ENCODE measurements around the gene S100Z.

The S100Z gene

DNA sequence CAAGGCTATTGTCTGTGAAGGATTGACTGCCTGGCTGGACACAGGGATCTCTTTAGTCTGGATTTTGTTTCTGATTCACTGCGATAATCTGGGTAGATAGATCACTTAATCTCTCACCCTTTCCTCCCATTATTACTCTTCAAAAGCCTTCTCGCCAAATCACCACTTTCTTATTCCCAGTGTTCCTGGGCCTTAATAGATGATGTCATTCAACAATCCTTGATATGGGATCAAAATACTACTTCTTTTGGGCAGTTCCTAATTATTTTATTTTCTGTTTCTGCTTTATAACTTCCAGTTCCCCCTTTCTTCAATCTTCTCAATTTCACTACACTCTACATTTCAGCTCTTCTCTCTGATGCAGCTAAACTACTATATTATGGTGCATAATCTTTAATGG lies 96.3 kb downstream of the S100Z start:
- Histone ChIP-seq H3K9ac (ENCODE audit: insufficient read length) (no peak overlapping the region), H3K9me3 (ENCODE audit: low read depth, low read length) (no peaks in the 10 kb centered on the region), H3K36me3 (ENCODE audit: insufficient read depth, low read length) (no peaks in the 10 kb centered on the region), H3K4me3 (no peak overlapping the region), H3K27ac (no peak overlapping the region)
- DNase-seq (ENCODE audit: low read depth, low spot score), result no peak
- TF ChIP-seq FOXP2 (optimal IDR thresholded peaks at IDR 0.05; ENCODE audit: control extremely low read depth, extremely low read length, insufficient read depth), result no peak
- no peak for TF ChIP-seq EZH2 (IDR thresholded peaks at IDR 0.05)
- TF ChIP-seq POLR2AphosphoS5 (IDR thresholded peaks at IDR 0.05; ENCODE audit: borderline replicate concordance, low read depth, low read length), result no peak

DNA sequence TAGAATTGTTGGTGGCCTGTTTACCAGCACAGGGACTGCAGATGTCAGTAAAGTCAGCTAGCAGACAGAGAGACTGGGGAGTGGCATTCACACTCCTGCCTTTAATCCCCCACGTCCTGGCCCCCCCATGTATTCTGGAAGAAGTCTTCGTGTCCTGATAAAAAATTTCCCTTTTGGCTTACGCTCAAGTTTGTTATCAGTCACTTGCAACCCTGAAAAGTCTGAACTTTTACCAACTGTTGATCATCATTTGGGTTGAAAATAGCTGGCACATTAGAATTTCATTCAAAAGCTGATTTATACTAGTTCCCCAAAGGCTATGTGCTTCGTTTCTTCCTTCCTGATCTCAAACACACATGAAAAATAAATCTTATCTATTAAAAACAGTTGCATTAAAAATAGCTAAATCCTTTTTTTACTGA lies 97.3 kb downstream of the S100Z start:
- no peak for DNase-seq (ENCODE audit: low read depth, low spot score)
- no peak for TF ChIP-seq EZH2 (IDR thresholded peaks at IDR 0.05)
- TF ChIP-seq POLR2AphosphoS5 (IDR thresholded peaks at IDR 0.05; ENCODE audit: borderline replicate concordance, low read depth, low read length), result no peak
- no peak for TF ChIP-seq FOXP2 (optimal IDR thresholded peaks at IDR 0.05; ENCODE audit: control extremely low read depth, extremely low read length, insufficient read depth)
- H3K4me3 ChIP-seq, result no peak overlapping the region
- no peaks in the 10 kb centered on the region for H3K9me3 ChIP-seq (ENCODE audit: low read depth, low read length)
- no peak overlapping the region for H3K9ac ChIP-seq (ENCODE audit: insufficient read length)
- no peaks in the 10 kb centered on the region for H3K36me3 ChIP-seq (ENCODE audit: insufficient read depth, low read length)
- H3K27ac ChIP-seq, result no peak overlapping the region

- peak within 1 kb of the TSS; percentile 38; the same call in 1 of the 2 replicates for H3K4me3 ChIP-seq
- TF ChIP-seq FOXP2 (optimal IDR thresholded peaks at IDR 0.05; ENCODE audit: control extremely low read depth, extremely low read length, insufficient read depth) (no peak), POLR2AphosphoS5 (IDR thresholded peaks at IDR 0.05; ENCODE audit: borderline replicate concordance, low read depth, low read length) (no peak), EZH2 (IDR thresholded peaks at IDR 0.05) (no peak)
- no peaks in the 10 kb centered on the region for H3K9me3 ChIP-seq (ENCODE audit: low read depth, low read length)
- H3K9ac ChIP-seq (ENCODE audit: insufficient read length), result no peak within 1 kb of the TSS
- H3K27ac ChIP-seq, result no peak within 1 kb of the TSS
- H3K36me3 ChIP-seq (ENCODE audit: insufficient read depth, low read length), result no peaks in the 10 kb centered on the region
- DNase-seq (ENCODE audit: low read depth, low spot score), result no peak
These were observed 103.2 kb downstream of the S100Z start, which contains the start of gene CRHBP for GRCh38 chr5:76952795-76953536. Gene CRHBP (plus strand): TSS chr5:76953045. CDS start chr5:76953135, 90 bp downstream.

DNA sequence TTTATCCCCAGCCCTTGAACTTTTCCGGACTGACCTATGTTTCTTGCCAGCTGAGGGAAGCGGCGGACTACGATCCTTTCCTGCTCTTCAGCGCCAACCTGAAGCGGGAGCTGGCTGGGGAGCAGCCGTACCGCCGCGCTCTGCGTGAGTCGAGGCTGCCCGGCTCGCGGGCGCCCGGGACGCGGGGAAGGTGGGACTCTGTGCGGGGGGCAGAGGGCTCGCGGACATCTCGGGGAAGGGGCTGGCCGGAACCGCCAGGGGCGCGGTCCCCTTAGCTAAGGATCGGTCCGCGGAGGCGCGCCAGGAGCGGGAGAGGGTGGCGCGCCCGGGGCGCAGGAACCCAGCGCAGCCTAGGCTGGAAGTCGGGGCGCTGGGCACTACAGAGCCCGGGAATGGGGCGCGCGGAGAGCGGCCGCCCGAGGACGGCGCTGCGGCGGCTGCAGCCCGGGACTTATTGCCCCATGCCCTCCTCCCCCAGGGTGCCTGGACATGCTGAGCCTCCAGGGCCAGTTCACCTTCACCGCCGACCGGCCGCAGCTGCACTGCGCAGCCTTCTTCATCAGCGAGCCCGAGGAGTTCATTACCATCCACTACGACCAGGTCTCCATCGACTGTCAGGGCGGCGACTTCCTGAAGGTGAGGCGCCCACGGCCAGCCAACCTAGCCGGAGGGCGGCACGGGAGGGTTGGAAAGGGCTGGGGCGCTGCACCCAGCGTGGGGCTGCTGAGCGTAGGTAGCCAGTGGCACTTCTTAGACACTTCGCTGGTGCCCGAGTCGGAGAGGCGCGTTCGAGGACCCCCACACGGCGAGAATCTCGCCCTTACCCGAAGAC lies 104.0 kb downstream of the S100Z start:
- no peak overlapping the region for H3K9ac ChIP-seq (ENCODE audit: insufficient read length)
- H3K4me3 ChIP-seq, result peak overlapping the region; percentile 38; the same call in 1 of the 2 replicates
- TF ChIP-seq POLR2AphosphoS5 (IDR thresholded peaks at IDR 0.05; ENCODE audit: borderline replicate concordance, low read depth, low read length) (no peak), FOXP2 (optimal IDR thresholded peaks at IDR 0.05; ENCODE audit: control extremely low read depth, extremely low read length, insufficient read depth) (no peak), EZH2 (IDR thresholded peaks at IDR 0.05) (no peak)
- no peaks in the 10 kb centered on the region for H3K9me3 ChIP-seq (ENCODE audit: low read depth, low read length)
- no peaks in the 10 kb centered on the region for H3K36me3 ChIP-seq (ENCODE audit: insufficient read depth, low read length)
- DNase-seq (ENCODE audit: low read depth, low spot score), result no peak
- H3K27ac ChIP-seq, result no peak overlapping the region

DNA sequence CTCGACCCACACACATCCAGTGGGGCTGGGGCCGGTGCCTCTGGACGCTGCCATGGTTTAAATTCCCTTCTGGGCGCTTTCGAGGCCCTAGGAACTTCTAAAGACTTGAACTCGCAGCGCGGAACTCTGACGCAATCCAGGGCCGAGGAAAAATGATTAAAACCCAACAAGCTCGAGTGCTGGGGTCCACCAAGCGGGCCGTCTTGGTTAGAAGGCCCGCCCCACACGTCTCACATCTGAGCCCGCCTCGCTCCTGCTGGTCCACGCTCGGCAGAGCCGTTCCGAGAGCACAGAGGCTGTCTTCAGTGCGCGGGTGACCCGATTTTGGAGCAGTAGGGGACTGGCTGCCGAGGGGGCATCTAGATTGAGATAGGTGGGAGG lies 104.6 kb downstream of the S100Z start:
- H3K4me3 ChIP-seq, result no peak overlapping the region
- DNase-seq (ENCODE audit: low read depth, low spot score), result no peak
- TF ChIP-seq EZH2 (IDR thresholded peaks at IDR 0.05) (no peak), POLR2AphosphoS5 (IDR thresholded peaks at IDR 0.05; ENCODE audit: borderline replicate concordance, low read depth, low read length) (no peak), FOXP2 (optimal IDR thresholded peaks at IDR 0.05; ENCODE audit: control extremely low read depth, extremely low read length, insufficient read depth) (no peak)
- H3K9me3 ChIP-seq (ENCODE audit: low read depth, low read length), result no peaks in the 10 kb centered on the region
- H3K9ac ChIP-seq (ENCODE audit: insufficient read length), result no peak overlapping the region
- no peak overlapping the region for H3K27ac ChIP-seq
- H3K36me3 ChIP-seq (ENCODE audit: insufficient read depth, low read length), result no peaks in the 10 kb centered on the region

GRCh38 chr5:76956033-76956432 lies 106.2 kb downstream of the S100Z start:
- no peak for DNase-seq (ENCODE audit: low read depth, low spot score)
- H3K9ac ChIP-seq (ENCODE audit: insufficient read length), result no peak overlapping the region
- no peaks in the 10 kb centered on the region for H3K9me3 ChIP-seq (ENCODE audit: low read depth, low read length)
- H3K4me3 ChIP-seq, result no peak overlapping the region
- no peak overlapping the region for H3K27ac ChIP-seq
- H3K36me3 ChIP-seq (ENCODE audit: insufficient read depth, low read length), result no peaks in the 10 kb centered on the region
- TF ChIP-seq POLR2AphosphoS5 (IDR thresholded peaks at IDR 0.05; ENCODE audit: borderline replicate concordance, low read depth, low read length) (no peak), FOXP2 (optimal IDR thresholded peaks at IDR 0.05; ENCODE audit: control extremely low read depth, extremely low read length, insufficient read depth) (no peak), EZH2 (IDR thresholded peaks at IDR 0.05) (no peak)

DNA sequence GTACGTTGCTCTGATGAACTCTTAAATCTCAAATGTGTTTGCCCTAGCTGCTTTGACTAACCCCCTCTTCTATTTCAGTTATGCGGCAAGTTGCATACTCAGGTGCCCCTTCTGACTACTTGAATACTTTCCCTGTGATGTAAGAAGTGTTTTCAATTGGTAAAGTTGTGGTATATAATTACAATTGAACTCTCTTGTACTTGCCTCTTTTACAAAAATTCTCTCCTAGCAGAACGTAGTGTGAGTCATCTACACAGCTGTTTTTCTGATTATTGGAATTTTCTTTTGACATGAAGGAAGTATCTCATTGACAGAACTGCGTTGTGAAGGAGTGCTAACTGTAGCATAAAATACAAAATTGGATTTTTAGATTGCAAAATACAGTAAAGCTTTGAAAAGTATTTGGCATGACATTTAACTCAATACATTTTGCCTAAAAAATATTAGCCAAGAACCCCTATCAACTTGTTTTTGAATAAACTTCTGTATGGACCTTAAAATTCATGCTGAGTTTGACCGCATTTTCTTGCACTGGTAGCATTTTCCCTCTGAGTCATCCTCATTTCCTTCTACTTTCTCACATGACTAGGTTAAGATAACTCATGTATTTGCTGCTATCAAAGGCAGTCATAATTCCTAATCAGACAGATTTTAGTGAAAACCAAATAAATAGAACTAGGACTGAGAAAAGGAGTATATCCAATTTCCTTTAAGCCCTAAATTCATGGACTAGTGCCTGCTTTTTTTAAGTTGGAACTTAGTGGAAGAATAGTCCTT lies 109.4 kb downstream of the S100Z start:
- DNase-seq (ENCODE audit: low read depth, low spot score), result peak; percentile 37
- TF ChIP-seq POLR2AphosphoS5 (IDR thresholded peaks at IDR 0.05; ENCODE audit: borderline replicate concordance, low read depth, low read length) (no peak), FOXP2 (optimal IDR thresholded peaks at IDR 0.05; ENCODE audit: control extremely low read depth, extremely low read length, insufficient read depth) (no peak), EZH2 (IDR thresholded peaks at IDR 0.05) (no peak)
- H3K36me3 ChIP-seq (ENCODE audit: insufficient read depth, low read length), result no peaks in the 10 kb centered on the region
- no peaks in the 10 kb centered on the region for H3K9me3 ChIP-seq (ENCODE audit: low read depth, low read length)
- no peak overlapping the region for H3K27ac ChIP-seq
- H3K9ac ChIP-seq (ENCODE audit: insufficient read length), result no peak overlapping the region
- no peak overlapping the region for H3K4me3 ChIP-seq

All from SK-N-MC (cell line).